IMR-90 (cell line): ENCODE data around the gene ENO2. TPM values are rescaled to one million over a fixed set of nuclear protein-coding genes. Genes with fewer than 3 reads are reported as not detected.

Experiments used
- ATAC-seq: fragments of 200-7000 bp; cut with Tn5 transposase; 2 replicates; pipeline ENCODE4 v1.9.1; 2020; ENCODE audit warnings: low read depth, mild to moderate bottlenecking, moderate library complexity
- BruUV-seq: library from RNA; stranded (reverse); fragments of 400-500 nt; replicated peaks from 2 replicates; lab custom pipeline; 2021; lab: Mats Ljungman, UMichigan
- CTCF ChIA-PET: fragments of 300-600 bp; formaldehyde crosslinking; extraction: SDS; loops from one replicate; lab custom pipeline; 2021; ENCODE audit warnings: antibody characterized with exemption; lab: Yijun Ruan, JAX
- POLR2A ChIA-PET: fragments of 300-600 bp; sonication (Branson Sonifier 250); formaldehyde crosslinking; loops from one replicate; lab custom pipeline; 2022; ENCODE audit warnings: antibody characterized with exemption; ENCODE audit not compliant: unreplicated experiment; lab: Charles Lee
- DNase-seq: peaks from one replicate; pipeline ENCODE4 v3.0.0; 2013
- H2AFZ ChIP-seq: replicated peaks from 2 replicates; pipeline ENCODE3; 2013; ENCODE audit warnings: low read length, mild to moderate bottlenecking; ENCODE audit not compliant: poor library complexity
- H2AK5ac ChIP-seq: 2 replicates; pipeline ENCODE4 v1.6.1; 2013; ENCODE audit warnings: low read depth, low read length, inconsistent platforms
- H2AK9ac ChIP-seq: replicated peaks from 2 replicates; pipeline ENCODE3; 2013; ENCODE audit warnings: mild to moderate bottlenecking, low read depth, low read length, moderate library complexity; ENCODE audit not compliant: poor library complexity
- H2BK120ac ChIP-seq: 2 replicates; pipeline ENCODE4 v1.6.1; 2013; ENCODE audit warnings: low read depth, low read length, inconsistent platforms
- H2BK15ac ChIP-seq: 3 replicates; pipeline ENCODE4 v1.6.1; 2013; ENCODE audit warnings: low read depth, low read length, inconsistent platforms
- H2BK20ac ChIP-seq: 2 replicates; pipeline ENCODE4 v1.6.1; 2013; ENCODE audit warnings: low read depth, mild to moderate bottlenecking, inconsistent platforms, low read length, moderate library complexity
- H2BK5ac ChIP-seq: 2 replicates; pipeline ENCODE4 v1.6.1; 2013; ENCODE audit warnings: mild to moderate bottlenecking, low read depth, low read length, inconsistent platforms; ENCODE audit not compliant: poor library complexity, severe bottlenecking
- H3K14ac ChIP-seq: replicated peaks from 2 replicates; pipeline ENCODE4 v1.6.1; 2013; ENCODE audit warnings: low read depth, low read length, inconsistent platforms
- H3K18ac ChIP-seq: 2 replicates; pipeline ENCODE4 v1.6.1; 2013; ENCODE audit warnings: low read depth, low read length, control low read depth
- H3K23ac ChIP-seq: 2 replicates; pipeline ENCODE4 v1.6.1; 2013; ENCODE audit warnings: low read depth, low read length, inconsistent platforms
- H3K27ac ChIP-seq: 2 replicates; pipeline ENCODE4 v1.5.1; 2013; ENCODE audit warnings: mild to moderate bottlenecking, control low read depth, low read length; ENCODE audit not compliant: insufficient read depth
- H3K27me3 ChIP-seq: 2 replicates; pipeline ENCODE4 v1.6.1; 2013; ENCODE audit warnings: low read length; ENCODE audit not compliant: control insufficient read depth, insufficient read depth
- H3K36me3 ChIP-seq: 2 replicates; pipeline ENCODE4 v1.6.1; 2013; ENCODE audit warnings: low read length, mixed read lengths; ENCODE audit not compliant: control insufficient read depth, insufficient read depth
- H3K4ac ChIP-seq: 2 replicates; pipeline ENCODE4 v1.6.1; 2013; ENCODE audit warnings: low read depth, low read length, inconsistent platforms
- H3K4me1 ChIP-seq: 2 replicates; pipeline ENCODE4 v1.6.1; 2013; ENCODE audit warnings: low read length, mixed read lengths; ENCODE audit not compliant: control insufficient read depth, insufficient read depth
- H3K4me2 ChIP-seq: 2 replicates; pipeline ENCODE4 v1.6.1; 2013; ENCODE audit warnings: low read depth, mild to moderate bottlenecking, control low read depth, low read length, moderate library complexity
- H3K4me3 ChIP-seq: 2 replicates; pipeline ENCODE4 v1.5.1; 2013; ENCODE audit warnings: low read depth, mild to moderate bottlenecking, control low read depth, low read length, moderate library complexity; ENCODE audit not compliant: insufficient read depth
- H3K56ac ChIP-seq: 2 replicates; pipeline ENCODE4 v1.6.1; 2013; ENCODE audit warnings: low read length, inconsistent platforms; ENCODE audit not compliant: insufficient read depth; ENCODE audit errors: extremely low read depth
- H3K79me1 ChIP-seq, 2 experiments: 2 replicates each; pipeline ENCODE4 v1.6.1; 2013; ENCODE audit warnings: low read length in 2 of 2, inconsistent platforms in 1 of 2, low read depth in 1 of 2
- H3K9ac ChIP-seq: 2 replicates; pipeline ENCODE4 v1.6.1; 2013; ENCODE audit warnings: low read depth, low read length, control low read depth
- H3K9me1 ChIP-seq: 2 replicates; pipeline ENCODE4 v1.6.1; 2013; ENCODE audit warnings: low read length, inconsistent platforms; ENCODE audit not compliant: insufficient read depth
- H3K9me3 ChIP-seq: 2 replicates; pipeline ENCODE4 v1.6.1; 2013; ENCODE audit warnings: low read length; ENCODE audit not compliant: control insufficient read depth, insufficient read depth
- H4K20me1 ChIP-seq: 2 replicates; pipeline ENCODE4 v1.6.1; 2013; ENCODE audit warnings: low read length, inconsistent platforms; ENCODE audit not compliant: insufficient read depth
- H4K5ac ChIP-seq: 2 replicates; pipeline ENCODE4 v1.6.1; 2013; ENCODE audit warnings: mild to moderate bottlenecking, low read depth, low read length, control low read depth
- H4K8ac ChIP-seq, 2 experiments: 2 replicates each; pipeline ENCODE4 v1.6.1; 2013; ENCODE audit warnings: low read depth in 2 of 2, low read length in 2 of 2, control low read depth in 1 of 2, inconsistent platforms in 1 of 2
- H4K91ac ChIP-seq: 2 replicates; pipeline ENCODE4 v1.6.1; 2013; ENCODE audit warnings: low read depth, low read length, inconsistent platforms; ENCODE audit not compliant: insufficient read depth
- BHLHE40 ChIP-seq: fragments of 150-350 bp; IDR thresholded peaks from 2 replicates; pipeline ENCODE4 v1.6.1; 2016; ENCODE audit warnings: mild to moderate bottlenecking, low read depth, low read length
- CEBPB ChIP-seq: IDR thresholded peaks from 2 replicates; pipeline ENCODE4 v1.6.1; 2012; ENCODE audit warnings: low read depth, low read length, improper control_type of control experiment
- FOS ChIP-seq: fragments of 150-350 bp; IDR thresholded peaks from 2 replicates; pipeline ENCODE4 v1.6.1; 2016; ENCODE audit warnings: low read depth, low read length
- MAZ ChIP-seq: IDR thresholded peaks from 2 replicates; pipeline ENCODE4 v1.6.1; 2012; ENCODE audit warnings: low read depth, mild to moderate bottlenecking, low read length, improper control_type of control experiment, moderate library complexity, borderline replicate concordance
- MXI1 ChIP-seq: IDR thresholded peaks from 2 replicates; pipeline ENCODE4 v1.6.1; 2012; ENCODE audit warnings: low read depth, mild to moderate bottlenecking, low read length, moderate library complexity, borderline replicate concordance
- NFE2L2 ChIP-seq: fragments of 150-350 bp; IDR thresholded peaks from 2 replicates; pipeline ENCODE4 v1.6.1; 2016; ENCODE audit warnings: low read depth, mild to moderate bottlenecking, low read length
- RAD21 ChIP-seq: IDR thresholded peaks from 2 replicates; pipeline ENCODE4 v1.6.1; 2012; ENCODE audit warnings: low read length, improper control_type of control experiment
- RCOR1 ChIP-seq: IDR thresholded peaks from 2 replicates; pipeline ENCODE4 v1.6.1; 2012; ENCODE audit warnings: mild to moderate bottlenecking, low read length, improper control_type of control experiment; ENCODE audit not compliant: insufficient replicate concordance
- SMC3 ChIP-seq: fragments of 150-350 bp; IDR thresholded peaks from 2 replicates; pipeline ENCODE4 v1.6.1; 2016; ENCODE audit warnings: low read depth, mild to moderate bottlenecking, antibody characterized with exemption, low read length, moderate library complexity
- WGBS, 2 experiments: methylation state at CpG; one replicate each; pipeline versions ENCODE4 v1.1.5 to v1.1.7; 2013; ENCODE audit warnings: missing lambda C conversion rate in 2 of 2; ENCODE audit not compliant: insufficient read length in 1 of 2; ENCODE audit errors: extremely low coverage in 2 of 2; 5-methylcytosine and 5-hydroxymethylcytosine counted together
- dilution Hi-C: fragments of 300-500 bp; cut with HindIII; formaldehyde crosslinking; loops from one replicate; pipeline ENCODE4 v1.14.3; 2018; ENCODE audit warnings: low sequenced_read_pairs; ENCODE audit not compliant: unreplicated experiment
- in situ Hi-C: fragments of 300-500 bp; cut with MboI; formaldehyde crosslinking; loops from 3 replicates; pipeline ENCODE4 v1.14.3; 2019; ENCODE audit warnings: low sequenced_read_pairs, inconsistent platforms, mixed read lengths
- intact Hi-C: fragments of 100-400 bp; cut with micrococcal nuclease; formaldehyde crosslinking; loops from 2 replicates; pipeline ENCODE4 v1.10.0; 2022
- polyA plus RNA-seq, 3 experiments: library from polyadenylated mRNA; depleted of rRNA; stranded (reverse); fragments of >200 nt; gene quantifications; 2 replicates each; pipeline ENCODE4 v1.2.3, GENCODE V29; 2012; ENCODE audit warnings: low replicate concordance in 1 of 3
- total RNA-seq: library from RNA; depleted of rRNA; stranded (reverse); fragments of >200 nt; gene quantifications from 2 replicates; pipeline ENCODE4 v1.2.3, GENCODE V29; 2012
- TF ChIP-seq, protein P1 (sequence below): conservative IDR thresholded peaks from 2 replicates; pipeline ENCODE4 v1.5.1; 2012; ENCODE audit warnings: mild to moderate bottlenecking, low read depth, low read length, improper control_type of control experiment

Gene ENO2
- total and polyA plus RNA-seq, 2 of the 4 experiments (the other 2 are of a cell fraction) = 28.3 to 92.8 TPM

DNA sequence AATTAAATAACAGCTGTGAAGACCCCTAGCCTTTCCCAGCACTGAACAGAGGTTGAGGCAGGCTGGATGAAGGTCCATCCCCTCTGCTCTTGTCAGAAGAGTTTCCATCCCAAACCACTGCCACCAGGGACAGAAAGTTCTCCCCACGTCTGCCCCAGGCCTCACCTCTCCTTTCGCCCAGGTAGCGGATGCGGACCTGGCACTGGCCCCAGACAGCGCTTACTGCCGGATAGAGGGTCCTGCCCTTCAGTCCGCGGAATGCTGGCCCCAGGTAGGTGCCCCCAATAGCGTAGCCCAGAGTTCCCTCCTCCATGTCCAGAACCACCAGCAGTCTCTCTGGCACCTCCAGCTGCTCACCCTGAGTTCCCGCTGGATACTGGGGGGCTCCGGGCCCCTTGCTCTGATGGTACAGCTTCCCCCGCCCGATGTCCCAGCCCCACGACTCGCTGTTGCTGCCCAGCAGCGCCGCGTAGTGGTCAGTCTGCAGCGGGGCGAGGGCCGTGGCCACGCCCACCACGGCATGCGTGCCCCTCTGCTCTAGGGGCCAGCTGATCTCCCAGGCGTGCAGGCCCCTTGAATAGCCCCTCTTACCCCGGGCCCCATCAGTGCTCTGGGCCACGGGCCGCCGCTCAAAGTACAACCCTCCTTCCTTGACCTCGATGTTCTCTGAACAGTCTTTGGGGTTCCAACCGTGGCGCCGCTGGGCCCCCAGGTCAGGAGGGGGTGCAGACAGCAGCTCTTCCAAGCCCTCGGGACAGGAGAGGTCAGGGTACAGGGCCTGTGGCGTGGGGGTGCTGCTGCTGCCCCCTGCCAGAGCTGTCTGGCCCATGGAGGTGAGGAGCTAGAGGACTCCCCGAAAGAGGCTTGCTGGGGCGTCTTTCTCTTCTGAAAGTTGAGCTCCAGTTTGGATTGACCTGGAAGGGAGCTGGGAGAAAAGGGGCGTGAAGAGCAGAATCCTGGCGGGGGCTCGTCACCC is 42.0 kb upstream of the ENO2 start:
- ATAC-seq = peak; percentile 48
- DNase-seq = peak; percentile 64
- Histone ChIP-seq H3K23ac (peak overlapping the region; percentile 54), H3K9ac (peak overlapping the region; percentile 94), H2AFZ (peak overlapping the region; percentile 87), H2BK20ac (no peak overlapping the region), H4K5ac (no peak overlapping the region), H3K56ac (peak overlapping the region; percentile 62; the same call in 1 of the 2 replicates), H3K4me2 (peak overlapping the region; percentile 92), H3K4me3 (peak overlapping the region; percentile 95), H3K4me1 (peaks cover 15% of the 10 kb centered on the region), H4K91ac (peak overlapping the region; percentile 52), H3K27ac (peak overlapping the region; percentile 91), H3K9me3 (no peaks in the 10 kb centered on the region), H3K27me3 (no peaks in the 10 kb centered on the region), H2BK15ac (no peak overlapping the region), H3K36me3 (peaks cover 36% of the 10 kb centered on the region), H3K4ac (peak overlapping the region; percentile 87), H2BK120ac (peak overlapping the region; percentile 33; the same call in 1 of the 2 replicates), H3K79me1 (peaks cover 32 to 67% of the 10 kb centered on the region in 2 experiments), H2BK5ac (peak overlapping the region; percentile 63), H2AK5ac (peak overlapping the region; percentile 84), H4K8ac (peak overlapping the region; percentile 40 to 61; a peak in 1 of 4 replicates), H3K18ac (no peak overlapping the region; the same call in 1 of the 2 replicates), H2AK9ac (peak overlapping the region; percentile 97), H4K20me1 (peaks cover 51% of the 10 kb centered on the region), H3K14ac (peak overlapping the region; percentile 77), H3K9me1 (no peaks in the 10 kb centered on the region)
- dilution Hi-C loops = no loop called here
- in situ Hi-C loops = no loop called here
- no TSS peak for BruUV-seq
- WGBS, 2 experiments = 3% methylated on average over 11 of the region's 40 CpGs; no CpG with 5 or more reads in 1 of the 2 experiments
- CTCF ChIA-PET = interaction anchor here (0.6 to 3.0 kb wide), 14 partner anchors 9 to 146 kb away, joined by 3 to 17 read pairs (median 3); partner anchors contain the start of genes CDCA3, LPCAT3, MLF2 and USP5
- intact Hi-C loops = loop anchor here (1.0 to 5.0 kb wide), 3 partner anchors 19 to 240 kb away; no protein-coding TSS in a partner anchor
- POLR2A ChIA-PET = interaction anchor here (1.0 to 1.9 kb wide), 2 partner anchors 19 to 72 kb away, joined by 4 to 12 read pairs; no protein-coding TSS in a partner anchor
- peak; percentile 96 for TF ChIP-seq MXI1
- TF ChIP-seq MAZ = peak; percentile 62; the same call in 1 of the 2 replicates
- peak; percentile 52 for TF ChIP-seq RAD21
- TF ChIP-seq, protein P1, sequence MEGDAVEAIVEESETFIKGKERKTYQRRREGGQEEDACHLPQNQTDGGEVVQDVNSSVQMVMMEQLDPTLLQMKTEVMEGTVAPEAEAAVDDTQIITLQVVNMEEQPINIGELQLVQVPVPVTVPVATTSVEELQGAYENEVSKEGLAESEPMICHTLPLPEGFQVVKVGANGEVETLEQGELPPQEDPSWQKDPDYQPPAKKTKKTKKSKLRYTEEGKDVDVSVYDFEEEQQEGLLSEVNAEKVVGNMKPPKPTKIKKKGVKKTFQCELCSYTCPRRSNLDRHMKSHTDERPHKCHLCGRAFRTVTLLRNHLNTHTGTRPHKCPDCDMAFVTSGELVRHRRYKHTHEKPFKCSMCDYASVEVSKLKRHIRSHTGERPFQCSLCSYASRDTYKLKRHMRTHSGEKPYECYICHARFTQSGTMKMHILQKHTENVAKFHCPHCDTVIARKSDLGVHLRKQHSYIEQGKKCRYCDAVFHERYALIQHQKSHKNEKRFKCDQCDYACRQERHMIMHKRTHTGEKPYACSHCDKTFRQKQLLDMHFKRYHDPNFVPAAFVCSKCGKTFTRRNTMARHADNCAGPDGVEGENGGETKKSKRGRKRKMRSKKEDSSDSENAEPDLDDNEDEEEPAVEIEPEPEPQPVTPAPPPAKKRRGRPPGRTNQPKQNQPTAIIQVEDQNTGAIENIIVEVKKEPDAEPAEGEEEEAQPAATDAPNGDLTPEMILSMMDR = peak; percentile 89
- TF ChIP-seq BHLHE40 = peak; percentile 10; the same call in 1 of the 2 replicates
- peak; percentile 39 for TF ChIP-seq SMC3
- no peak for TF ChIP-seq NFE2L2
- no peak for TF ChIP-seq FOS
- TF ChIP-seq CEBPB = no peak
- no peak for TF ChIP-seq RCOR1
